MM.1S (cell line): Measurements from ENCODE around the gene CLDN8.

Source experiments
- CTCF ChIP-seq: fragments of 300-600 bp; sonication (generic); IDR thresholded peaks from 2 replicates; pipeline ENCODE4 v1.5.1; 2016; ENCODE audit warnings: antibody characterized with exemption, low read length, mixed read lengths
- EZH2 ChIP-seq: fragments of 300-600 bp; sonication (generic); optimal IDR thresholded peaks from 2 replicates; pipeline ENCODE3; 2017; ENCODE audit warnings: low read depth, mild to moderate bottlenecking, antibody characterized with exemption, low read length, mixed read lengths
- EZH2phosphoT487 ChIP-seq: fragments of 300-600 bp; sonication (generic); IDR thresholded peaks from 2 replicates; pipeline ENCODE4 v1.6.1; 2018; ENCODE audit warnings: antibody characterized with exemption, low read length

GRCh38 chr21:30166171-30166570 is 49.7 kb downstream of the CLDN8 start:
- TF ChIP-seq CTCF (no peak), EZH2phosphoT487 (no peak), EZH2 (no peak)
